Neural progenitor cell (in vitro differentiated cells): ENCODE results near the gene LINS1.

Source experiments
- CTCF ChIP-seq: fragments of 200-600 bp; sonication (generic); IDR thresholded peaks from 2 replicates; pipeline ENCODE4 v1.5.1; 2017; ENCODE audit warnings: antibody characterized with exemption, mild to moderate bottlenecking
- EZH2 ChIP-seq: fragments of 200-600 bp; sonication (generic); IDR thresholded peaks from 2 replicates; pipeline ENCODE4 v1.6.1; 2017; ENCODE audit warnings: antibody characterized with exemption, mild to moderate bottlenecking, moderate library complexity

GRCh38 chr15:100601617-100602063 is 344 bp downstream of the LINS1 start:
- no peak for TF ChIP-seq CTCF
- TF ChIP-seq EZH2: no peak
